SK-N-SH (cell line): ENCODE measurements around the gene WARS2.

ENCODE experiments used
- EZH2phosphoT487 ChIP-seq: fragments of 200-600 bp; sonication (generic); IDR thresholded peaks from 2 replicates; pipeline ENCODE4 v1.6.1; 2017; ENCODE audit warnings: low read depth, mixed run types, mild to moderate bottlenecking, antibody characterized with exemption, moderate library complexity, borderline replicate concordance
- GABPA ChIP-seq: IDR thresholded peaks from 2 replicates; pipeline ENCODE4 v1.4.0; 2012; ENCODE audit warnings: low read depth, mild to moderate bottlenecking
- GATA2 ChIP-seq: sonication (generic); formaldehyde crosslinking; IDR thresholded peaks from 2 replicates; pipeline ENCODE4 v1.5.0; 2020; ENCODE audit warnings: mild to moderate bottlenecking, missing genetic modification reagents
- RAD21 ChIP-seq: IDR thresholded peaks from 2 replicates; pipeline ENCODE4 v1.6.1; 2012; ENCODE audit warnings: mild to moderate bottlenecking, low read length
- YY1 ChIP-seq: IDR thresholded peaks from 2 replicates; pipeline ENCODE4 v1.4.0; 2012; ENCODE audit warnings: low read depth, mild to moderate bottlenecking
- TF ChIP-seq, protein P1 (sequence below): fragments of 200-600 bp; sonication (generic); IDR thresholded peaks from 2 replicates; pipeline ENCODE4 v1.6.1; 2017; ENCODE audit warnings: antibody characterized with exemption, mild to moderate bottlenecking, moderate library complexity
- TF ChIP-seq, protein P2 (sequence below): fragments of 150-350 bp; IDR thresholded peaks from 2 replicates; pipeline ENCODE4 v1.6.1; 2016; ENCODE audit warnings: mild to moderate bottlenecking, low read depth, low read length

- TF ChIP-seq, protein P1, sequence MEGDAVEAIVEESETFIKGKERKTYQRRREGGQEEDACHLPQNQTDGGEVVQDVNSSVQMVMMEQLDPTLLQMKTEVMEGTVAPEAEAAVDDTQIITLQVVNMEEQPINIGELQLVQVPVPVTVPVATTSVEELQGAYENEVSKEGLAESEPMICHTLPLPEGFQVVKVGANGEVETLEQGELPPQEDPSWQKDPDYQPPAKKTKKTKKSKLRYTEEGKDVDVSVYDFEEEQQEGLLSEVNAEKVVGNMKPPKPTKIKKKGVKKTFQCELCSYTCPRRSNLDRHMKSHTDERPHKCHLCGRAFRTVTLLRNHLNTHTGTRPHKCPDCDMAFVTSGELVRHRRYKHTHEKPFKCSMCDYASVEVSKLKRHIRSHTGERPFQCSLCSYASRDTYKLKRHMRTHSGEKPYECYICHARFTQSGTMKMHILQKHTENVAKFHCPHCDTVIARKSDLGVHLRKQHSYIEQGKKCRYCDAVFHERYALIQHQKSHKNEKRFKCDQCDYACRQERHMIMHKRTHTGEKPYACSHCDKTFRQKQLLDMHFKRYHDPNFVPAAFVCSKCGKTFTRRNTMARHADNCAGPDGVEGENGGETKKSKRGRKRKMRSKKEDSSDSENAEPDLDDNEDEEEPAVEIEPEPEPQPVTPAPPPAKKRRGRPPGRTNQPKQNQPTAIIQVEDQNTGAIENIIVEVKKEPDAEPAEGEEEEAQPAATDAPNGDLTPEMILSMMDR, result no peak
- TF ChIP-seq YY1, result no peak
- TF ChIP-seq EZH2phosphoT487, result no peak
- no peak for TF ChIP-seq RAD21
- TF ChIP-seq, protein P2, sequence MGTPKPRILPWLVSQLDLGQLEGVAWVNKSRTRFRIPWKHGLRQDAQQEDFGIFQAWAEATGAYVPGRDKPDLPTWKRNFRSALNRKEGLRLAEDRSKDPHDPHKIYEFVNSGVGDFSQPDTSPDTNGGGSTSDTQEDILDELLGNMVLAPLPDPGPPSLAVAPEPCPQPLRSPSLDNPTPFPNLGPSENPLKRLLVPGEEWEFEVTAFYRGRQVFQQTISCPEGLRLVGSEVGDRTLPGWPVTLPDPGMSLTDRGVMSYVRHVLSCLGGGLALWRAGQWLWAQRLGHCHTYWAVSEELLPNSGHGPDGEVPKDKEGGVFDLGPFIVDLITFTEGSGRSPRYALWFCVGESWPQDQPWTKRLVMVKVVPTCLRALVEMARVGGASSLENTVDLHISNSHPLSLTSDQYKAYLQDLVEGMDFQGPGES, result no peak
- no peak for TF ChIP-seq GABPA
- no peak for TF ChIP-seq GATA2 (CRISPR knock-in tag)
Measured at GRCh38 chr1:119090250-119090649, 50.2 kb downstream of the WARS2 start.
